A549 (cell line): ENCODE data around the gene FAM162A.

Experiments
- CHD2 ChIP-seq: fragments of 150-350 bp; IDR thresholded peaks from 2 replicates; pipeline ENCODE4 v1.6.1; 2014; ENCODE audit warnings: low read length; ENCODE audit not compliant: partially characterized antibody
- CTCF ChIP-seq: fragments of >200 bp; sonication (Bioruptor Twin); formaldehyde crosslinking; IDR thresholded peaks from 3 replicates; pipeline ENCODE4 v1.5.1; 2016
- HOXA7 ChIP-seq: fragments of 250-450 bp; sonication (Bioruptor Pico); IDR thresholded peaks from 2 replicates; pipeline ENCODE4 v1.5.0; 2020; ENCODE audit warnings: mild to moderate bottlenecking, moderate library complexity
- MYC ChIP-seq: IDR thresholded peaks from 2 replicates; pipeline ENCODE4 v1.6.1; 2012; ENCODE audit warnings: mild to moderate bottlenecking, inconsistent platforms, low read length, improper control_type of control experiment, borderline replicate concordance
- POLR2AphosphoS2 ChIP-seq: conservative IDR thresholded peaks from 2 replicates; pipeline ENCODE4 v1.6.1; 2012; ENCODE audit warnings: low read length, improper control_type of control experiment, inconsistent platforms

GRCh38 chr3:122430371-122430770 is 46.4 kb downstream of the FAM162A start:
- TF ChIP-seq CTCF (no peak), POLR2AphosphoS2 (no peak), HOXA7 (CRISPR knock-in tag) (no peak), CHD2 (no peak), MYC (no peak)
